Neural progenitor cell (in vitro differentiated cells): ENCODE results near the gene SLC38A10.

Experiments
- EZH2 ChIP-seq: fragments of 200-600 bp; sonication (generic); IDR thresholded peaks from 2 replicates; pipeline ENCODE4 v1.6.1; 2017; ENCODE audit warnings: antibody characterized with exemption, mild to moderate bottlenecking, moderate library complexity
- EZH2phosphoT487 ChIP-seq: fragments of 200-600 bp; sonication (generic); IDR thresholded peaks from 2 replicates; pipeline ENCODE4 v1.6.1; 2017; ENCODE audit warnings: antibody characterized with exemption
- TF ChIP-seq, protein P1 (sequence below): fragments of 200-600 bp; sonication (generic); IDR thresholded peaks from 2 replicates; pipeline ENCODE4 v1.5.1; 2017; ENCODE audit warnings: antibody characterized with exemption, mild to moderate bottlenecking

- TF ChIP-seq EZH2phosphoT487 (no peak), EZH2 (no peak)
- TF ChIP-seq, protein P1, sequence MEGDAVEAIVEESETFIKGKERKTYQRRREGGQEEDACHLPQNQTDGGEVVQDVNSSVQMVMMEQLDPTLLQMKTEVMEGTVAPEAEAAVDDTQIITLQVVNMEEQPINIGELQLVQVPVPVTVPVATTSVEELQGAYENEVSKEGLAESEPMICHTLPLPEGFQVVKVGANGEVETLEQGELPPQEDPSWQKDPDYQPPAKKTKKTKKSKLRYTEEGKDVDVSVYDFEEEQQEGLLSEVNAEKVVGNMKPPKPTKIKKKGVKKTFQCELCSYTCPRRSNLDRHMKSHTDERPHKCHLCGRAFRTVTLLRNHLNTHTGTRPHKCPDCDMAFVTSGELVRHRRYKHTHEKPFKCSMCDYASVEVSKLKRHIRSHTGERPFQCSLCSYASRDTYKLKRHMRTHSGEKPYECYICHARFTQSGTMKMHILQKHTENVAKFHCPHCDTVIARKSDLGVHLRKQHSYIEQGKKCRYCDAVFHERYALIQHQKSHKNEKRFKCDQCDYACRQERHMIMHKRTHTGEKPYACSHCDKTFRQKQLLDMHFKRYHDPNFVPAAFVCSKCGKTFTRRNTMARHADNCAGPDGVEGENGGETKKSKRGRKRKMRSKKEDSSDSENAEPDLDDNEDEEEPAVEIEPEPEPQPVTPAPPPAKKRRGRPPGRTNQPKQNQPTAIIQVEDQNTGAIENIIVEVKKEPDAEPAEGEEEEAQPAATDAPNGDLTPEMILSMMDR: no peak
Measured at GRCh38 chr17:81263371-81264181, 31.5 kb downstream of the SLC38A10 start.
